Stimulated activated memory B cell treated with anti-CD40 and anti-IgM and Interleukin-4, amounts not matched to agents 10 μg/mL and 1 μg/mL and 100 μg/mL, for 72 hours (primary cell): ENCODE results near the gene NPFFR1.
A peak's percentile ranks its signal among the peaks of the same experiment; 100 is the strongest.
"Not testable (repeated sequence)": the region's sequence is repeated elsewhere in the genome, so short reads cannot be mapped to it uniquely, and the experiment has no call there.

Source experiments
- ATAC-seq: fragments of 150-1000 bp; cut with Tn5 transposase; 2 replicates; pipeline ENCODE4 v1.10.0; 2021
- H3K27ac Mint-ChIP-seq: one replicate; pipeline ENCODE4 v1.8.0; 2022; ENCODE audit warnings: mild to moderate bottlenecking, mixed read lengths
- H3K27me3 Mint-ChIP-seq: one replicate; pipeline ENCODE4 v1.8.0; 2022; ENCODE audit warnings: mixed read lengths
- H3K36me3 Mint-ChIP-seq: one replicate; pipeline ENCODE4 v1.8.0; 2022; ENCODE audit warnings: mixed read lengths
- H3K4me1 Mint-ChIP-seq: one replicate; pipeline ENCODE4 v1.8.0; 2022; ENCODE audit warnings: mixed read lengths
- H3K4me3 Mint-ChIP-seq: one replicate; pipeline ENCODE4 v1.8.0; 2022; ENCODE audit warnings: mild to moderate bottlenecking, moderate library complexity, mixed read lengths
- H3K9me3 Mint-ChIP-seq: one replicate; pipeline ENCODE4 v1.8.0; 2022; ENCODE audit warnings: mixed read lengths

Gene NPFFR1

DNA sequence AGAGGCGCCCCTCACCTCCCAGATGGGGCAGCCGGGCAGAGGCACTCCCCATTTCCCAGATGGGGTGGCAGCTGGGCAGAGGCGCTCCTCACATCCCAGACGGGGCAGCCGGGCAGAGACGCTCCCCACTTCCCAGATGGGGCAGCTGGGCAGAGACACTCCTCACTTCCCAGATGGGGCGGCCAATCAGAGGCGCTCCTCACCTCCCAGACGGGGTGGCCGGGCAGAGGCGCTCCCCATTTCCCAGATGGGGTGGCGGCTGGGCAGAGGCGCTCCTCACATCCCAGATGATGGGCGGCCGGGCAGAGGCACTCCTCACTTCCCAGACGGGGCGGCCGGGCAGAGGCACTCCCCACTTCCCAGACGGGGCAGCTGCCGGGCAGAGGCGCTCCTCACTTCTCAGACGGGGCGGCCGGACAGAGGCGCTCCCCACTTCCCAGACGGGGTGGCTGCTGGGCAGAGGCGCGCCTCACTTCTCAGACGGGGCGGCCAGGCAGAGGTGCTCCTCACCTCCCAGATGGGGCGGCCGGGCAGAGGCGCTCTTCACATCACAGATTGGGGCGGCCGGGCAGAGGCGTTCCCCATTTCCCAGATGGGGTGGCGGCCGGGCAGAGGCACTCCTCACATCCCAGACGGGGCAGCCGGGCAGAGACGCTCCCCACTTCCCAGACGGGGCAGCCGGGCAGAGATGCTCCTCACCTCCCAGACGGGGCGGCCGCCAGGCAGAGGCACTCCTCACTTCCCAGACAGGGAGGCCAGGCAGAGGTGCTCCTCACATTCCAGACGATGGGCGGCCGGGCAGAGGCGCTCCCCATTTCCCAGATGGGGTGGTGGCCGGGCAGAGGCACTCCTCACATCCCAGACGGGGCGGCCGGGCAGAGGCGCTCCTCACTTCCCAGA, 44.5 kb downstream of the NPFFR1 start:
- H3K9me3 Mint-ChIP-seq, ATAC-seq, H3K27ac Mint-ChIP-seq, H3K4me3 Mint-ChIP-seq, H3K36me3 Mint-ChIP-seq, H3K4me1 Mint-ChIP-seq, H3K27me3 Mint-ChIP-seq: not testable (repeated sequence)

DNA sequence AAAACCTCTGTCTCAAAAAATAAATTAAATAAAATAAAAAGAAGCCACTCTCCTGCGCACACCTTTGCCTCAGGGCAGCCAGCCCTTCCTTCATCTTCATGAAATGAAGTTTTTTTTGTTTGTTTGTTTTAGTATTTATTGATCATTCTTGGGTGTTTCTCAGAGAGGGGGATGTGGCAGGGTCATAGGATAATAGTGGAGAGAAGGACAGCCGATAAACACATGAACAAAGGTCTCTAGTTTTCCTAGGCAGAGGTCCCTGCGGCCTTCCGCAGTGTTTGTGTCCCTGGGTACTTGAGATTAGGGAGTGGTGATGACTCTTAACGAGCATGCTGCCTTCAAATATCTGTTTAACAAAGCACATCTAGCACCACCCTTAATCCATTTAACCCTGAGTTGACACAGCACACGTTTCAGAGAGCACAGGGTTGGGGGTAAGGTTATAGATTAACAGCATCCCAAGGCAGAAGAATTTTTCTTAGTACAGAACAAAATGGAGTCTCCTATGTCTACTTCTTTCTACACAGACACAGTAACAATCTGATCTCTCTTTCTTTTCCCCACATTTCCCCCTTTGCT, 45.8 kb downstream of the NPFFR1 start:
- not testable (repeated sequence) for H3K27me3 Mint-ChIP-seq, ATAC-seq, H3K4me3 Mint-ChIP-seq, H3K27ac Mint-ChIP-seq, H3K36me3 Mint-ChIP-seq, H3K4me1 Mint-ChIP-seq, H3K9me3 Mint-ChIP-seq

DNA sequence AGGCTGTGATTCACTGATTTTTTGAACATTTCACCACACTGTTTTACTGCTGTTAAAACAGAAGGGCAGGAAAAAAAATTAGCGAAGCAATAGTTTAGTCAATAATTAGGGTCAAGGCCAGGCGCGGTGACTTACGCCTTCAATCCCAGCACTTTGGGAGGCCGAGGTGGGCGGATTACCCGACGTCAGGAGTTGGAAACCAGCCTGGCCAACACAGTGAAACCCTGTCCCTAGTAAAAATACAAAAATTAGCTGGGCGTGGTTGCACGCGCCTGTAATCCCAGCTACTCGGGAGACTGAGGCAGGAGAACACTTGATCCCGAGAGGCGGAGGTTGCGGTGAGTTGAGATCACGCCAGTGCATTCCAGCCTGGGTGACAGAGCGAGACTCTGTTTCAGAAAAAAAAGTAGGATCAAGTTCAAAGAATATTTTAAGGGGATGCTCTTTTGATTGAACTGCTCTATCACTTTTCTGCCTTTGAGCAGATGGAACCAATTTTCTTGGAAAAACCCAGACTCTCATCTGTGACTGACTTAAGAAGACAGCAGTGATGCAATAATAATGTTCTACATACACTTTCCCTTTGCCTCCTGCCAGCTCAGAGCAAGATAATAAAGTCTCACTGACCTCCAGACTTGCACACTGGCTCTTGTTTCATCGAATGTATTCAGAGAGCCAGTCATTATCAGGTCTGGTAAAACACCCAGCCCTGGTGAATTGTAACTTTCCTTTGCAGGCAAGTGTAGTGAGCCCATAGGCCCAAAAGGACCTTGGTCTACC, 48.9 kb downstream of the NPFFR1 start:
- H3K4me3 Mint-ChIP-seq, result no peak overlapping the region

DNA sequence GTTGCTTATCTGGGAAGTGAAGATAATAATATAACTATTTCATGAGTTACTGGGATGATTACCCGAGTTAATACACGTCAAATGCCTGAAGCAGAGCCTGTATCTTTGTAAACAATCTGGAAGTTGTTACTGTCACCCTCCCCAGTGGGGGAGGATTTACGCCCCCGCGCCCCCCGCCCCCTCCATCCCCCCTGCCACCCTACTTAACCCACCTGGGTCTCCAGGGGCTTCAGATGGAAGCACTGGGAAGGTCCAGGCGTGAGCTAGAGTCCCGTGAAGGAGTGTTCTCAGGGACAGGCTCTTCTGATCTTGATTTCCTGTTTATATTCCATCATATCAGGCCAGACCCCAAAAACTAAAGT, 49.9 kb downstream of the NPFFR1 start:
- Mint-ChIP-seq H3K36me3 (peaks cover 9% of the 10 kb centered on the region), H3K4me3 (peak overlapping the region; percentile 73), H3K27me3 (no peaks in the 10 kb centered on the region), H3K27ac (peak overlapping the region; percentile 85), H3K9me3 (no peaks in the 10 kb centered on the region), H3K4me1 (peaks cover 7% of the 10 kb centered on the region)
- ATAC-seq, result no peak

More for the DNA sequence above, 48.9 kb downstream of the NPFFR1 start:
- no peaks in the 10 kb centered on the region for H3K27me3 Mint-ChIP-seq
- no peaks in the 10 kb centered on the region for H3K9me3 Mint-ChIP-seq
- H3K4me1 Mint-ChIP-seq, result peaks cover 7% of the 10 kb centered on the region
- H3K27ac Mint-ChIP-seq, result no peak overlapping the region
- H3K36me3 Mint-ChIP-seq, result peaks cover 2% of the 10 kb centered on the region
- ATAC-seq, result no peak

DNA sequence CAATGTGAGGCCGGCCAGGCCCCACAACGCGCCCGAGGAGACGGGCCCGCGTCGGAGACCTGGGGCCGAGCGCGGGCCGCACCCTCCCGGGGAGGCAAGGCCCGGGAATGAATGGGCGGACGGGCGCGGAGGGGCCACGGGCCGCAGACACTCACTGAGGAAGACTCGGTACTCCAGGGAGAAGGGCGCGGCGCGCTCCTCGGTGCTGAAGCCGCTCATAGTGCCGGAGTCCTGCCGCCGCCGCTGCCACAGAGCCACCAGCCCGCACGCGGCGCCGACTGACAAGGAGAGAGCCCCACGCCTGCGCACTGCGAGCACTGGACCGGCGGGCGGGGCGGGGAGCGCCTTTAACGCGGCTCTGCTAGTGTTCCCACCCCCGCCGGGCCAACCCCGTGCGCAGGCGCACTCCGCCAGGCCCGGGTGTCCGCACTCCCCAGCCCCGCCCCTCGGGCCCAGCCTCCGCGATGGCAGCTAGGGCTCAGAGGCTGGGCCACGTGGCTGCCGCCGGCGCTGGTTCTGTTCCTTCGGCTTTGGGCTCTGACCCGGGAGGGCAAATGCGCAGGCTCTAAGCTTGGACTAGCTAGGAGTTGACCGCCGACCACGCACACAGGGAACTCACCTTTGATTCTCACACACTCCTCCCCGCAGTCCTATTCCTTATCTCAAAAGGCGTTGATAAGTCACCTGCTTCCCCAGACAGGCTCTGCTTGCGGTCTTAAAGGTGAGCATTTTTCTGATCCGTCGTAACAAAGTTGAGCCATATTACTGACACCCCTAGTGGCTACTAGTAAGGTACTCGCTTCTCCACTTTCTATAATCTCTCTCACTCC, 50.5 kb downstream of the NPFFR1 start, which contains the start of gene PPA1:
Gene PPA1, minus strand, starts transcription at position 321 of the 830 bp plus-strand sequence. Its CDS starts 102 bp downstream, at position 219.
- Mint-ChIP-seq H3K4me1 (peaks cover 7% of the 10 kb centered on the region), H3K9me3 (no peaks in the 10 kb centered on the region), H3K4me3 (peak within 1 kb of the TSS; percentile 73), H3K27me3 (no peaks in the 10 kb centered on the region), H3K36me3 (peaks cover 9% of the 10 kb centered on the region), H3K27ac (peak within 1 kb of the TSS; percentile 85)
- peak; percentile 99 for ATAC-seq

DNA sequence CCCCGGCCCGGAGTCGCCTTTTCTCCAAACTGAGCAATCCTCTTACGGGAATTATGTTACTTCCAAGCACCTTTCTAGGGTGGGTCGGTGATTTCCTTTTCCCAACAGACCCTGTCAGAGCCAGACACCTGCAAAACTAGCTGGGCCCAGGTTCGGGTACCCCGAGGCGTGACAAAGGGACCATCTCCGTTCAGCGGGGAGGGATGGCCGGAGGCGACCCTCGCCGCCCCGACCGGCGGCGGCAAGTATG, 51.0 kb downstream of the NPFFR1 start:
- Mint-ChIP-seq H3K27me3 (no peaks in the 10 kb centered on the region), H3K4me1 (peaks cover 7% of the 10 kb centered on the region), H3K9me3 (no peaks in the 10 kb centered on the region), H3K27ac (peak overlapping the region; percentile 85), H3K4me3 (peak overlapping the region; percentile 73), H3K36me3 (peaks cover 9% of the 10 kb centered on the region)
- no peak for ATAC-seq

DNA sequence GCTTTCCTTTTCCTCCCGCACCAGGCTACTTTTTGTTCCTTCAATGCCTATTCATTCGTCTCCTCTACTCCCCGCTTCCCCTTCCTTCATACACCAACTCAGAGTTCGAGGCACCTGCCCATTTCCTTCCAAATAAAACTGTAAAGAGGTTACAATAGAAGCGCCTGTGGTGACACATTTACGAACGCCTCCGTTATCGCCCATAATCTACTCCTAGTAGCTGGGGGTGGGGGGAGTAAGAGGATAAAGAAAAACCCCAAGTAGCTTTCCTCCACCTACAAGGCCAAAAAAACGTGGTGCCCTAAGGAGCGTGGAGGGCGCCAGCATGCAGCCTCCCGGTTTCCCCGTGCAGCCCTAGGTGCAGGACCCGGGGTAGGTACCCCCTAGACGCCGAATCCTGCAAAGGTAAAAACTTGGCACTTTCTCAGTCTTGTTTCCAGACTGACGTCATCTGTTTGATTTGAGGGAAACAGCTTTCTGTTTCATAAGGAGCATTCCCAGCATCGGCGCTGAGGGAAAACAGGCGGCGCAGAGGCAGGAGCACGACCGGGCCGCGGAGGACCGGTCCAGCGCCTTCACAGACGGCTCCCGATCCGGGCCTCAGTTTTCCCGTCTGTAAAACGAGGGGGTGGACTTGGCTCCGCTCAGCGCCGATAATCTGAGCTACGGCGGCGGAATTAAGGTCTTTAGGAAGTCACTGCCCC, 51.5 kb downstream of the NPFFR1 start:
- peak overlapping the region; percentile 85 for H3K27ac Mint-ChIP-seq
- H3K4me1 Mint-ChIP-seq, result peaks cover 7% of the 10 kb centered on the region
- peaks cover 9% of the 10 kb centered on the region for H3K36me3 Mint-ChIP-seq
- peak overlapping the region; percentile 73 for H3K4me3 Mint-ChIP-seq
- H3K27me3 Mint-ChIP-seq, result no peaks in the 10 kb centered on the region
- no peak for ATAC-seq
- H3K9me3 Mint-ChIP-seq, result no peaks in the 10 kb centered on the region

DNA sequence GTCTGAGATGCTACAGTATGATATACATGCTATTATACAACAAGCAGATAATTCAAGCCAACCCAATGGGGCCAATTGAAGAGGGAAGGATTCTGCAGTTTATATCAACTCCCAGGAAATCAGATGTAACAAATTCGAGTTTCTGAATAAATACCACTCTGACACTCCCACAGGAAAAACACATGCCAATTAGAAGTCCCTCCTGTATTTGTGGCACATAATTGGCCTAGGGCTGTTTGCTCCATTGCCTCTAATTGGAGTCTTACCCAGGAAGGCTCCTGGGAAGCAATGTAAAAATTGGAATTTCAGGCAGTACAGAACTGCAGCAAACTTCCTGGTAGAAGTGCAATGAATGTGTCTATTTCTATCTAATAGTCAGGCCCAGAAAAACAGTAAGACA, 55.3 kb downstream of the NPFFR1 start:
- Mint-ChIP-seq H3K27me3 (no peaks in the 10 kb centered on the region), H3K36me3 (peaks cover 19% of the 10 kb centered on the region), H3K27ac (no peak overlapping the region), H3K9me3 (no peaks in the 10 kb centered on the region), H3K4me1 (peaks cover 15% of the 10 kb centered on the region), H3K4me3 (no peak overlapping the region)
- no peak for ATAC-seq

DNA sequence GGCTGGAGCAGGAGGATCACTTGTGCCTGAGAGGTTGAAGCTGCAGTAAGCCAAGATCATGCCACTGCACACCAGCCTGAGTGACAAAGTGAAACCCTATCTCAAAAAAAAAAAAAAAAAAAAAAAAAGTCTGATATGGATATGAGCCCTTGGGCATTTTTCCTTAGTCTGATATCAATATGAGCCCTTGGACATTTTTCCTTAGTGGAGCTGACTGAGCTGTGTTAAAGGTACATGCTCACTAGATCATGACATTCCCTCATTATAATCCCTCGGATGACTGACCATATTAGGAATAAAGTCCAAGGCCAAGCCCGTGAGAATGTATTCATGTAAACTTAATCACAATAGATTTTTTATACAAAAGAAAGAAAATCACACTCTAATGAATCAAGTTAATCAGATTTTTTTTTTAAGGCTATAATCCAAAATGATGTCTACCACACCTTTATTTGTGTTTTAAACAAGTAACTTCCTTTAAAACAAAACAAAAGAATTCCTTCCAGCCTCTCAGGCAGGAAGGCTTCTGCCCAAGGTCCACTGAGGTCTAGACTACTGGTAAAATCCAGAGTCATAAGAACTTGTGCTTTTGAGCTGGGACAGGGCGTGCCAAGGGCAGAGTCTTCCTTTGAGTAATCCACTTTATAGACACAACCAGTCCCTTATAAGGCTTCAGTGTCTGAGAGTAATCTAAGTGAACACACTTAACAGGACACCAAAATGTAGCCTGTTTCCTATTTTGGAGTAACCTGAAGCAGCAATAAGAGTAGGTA, 56.1 kb downstream of the NPFFR1 start:
- H3K36me3 Mint-ChIP-seq, result peaks cover 25% of the 10 kb centered on the region
- peaks cover 19% of the 10 kb centered on the region for H3K4me1 Mint-ChIP-seq

DNA sequence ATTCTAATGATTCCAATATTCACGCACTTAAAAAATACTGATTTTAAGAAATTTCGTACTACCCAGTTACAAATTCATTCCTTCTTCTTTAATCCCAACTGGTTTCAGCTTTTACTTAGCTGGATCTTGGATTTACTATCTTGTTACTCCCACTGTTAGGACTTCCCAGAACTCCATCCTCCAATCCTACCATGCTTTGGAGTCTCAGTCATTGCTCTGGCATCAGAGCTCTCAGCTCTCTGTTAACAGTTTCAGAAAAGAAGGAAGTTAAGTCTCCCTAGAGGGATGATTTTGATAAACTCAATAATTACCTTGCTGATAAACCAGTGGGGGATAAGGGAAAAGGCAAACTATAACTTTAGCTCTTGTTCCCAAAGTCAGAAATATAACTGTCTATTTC, 60.1 kb downstream of the NPFFR1 start:
- Mint-ChIP-seq H3K4me1 (peaks cover 24% of the 10 kb centered on the region), H3K36me3 (peaks cover 23% of the 10 kb centered on the region), H3K27ac (no peak overlapping the region), H3K9me3 (no peaks in the 10 kb centered on the region), H3K4me3 (no peak overlapping the region), H3K27me3 (no peaks in the 10 kb centered on the region)
- no peak for ATAC-seq

More for the DNA sequence above, 56.1 kb downstream of the NPFFR1 start:
- no peak overlapping the region for H3K4me3 Mint-ChIP-seq
- ATAC-seq, result no peak
- H3K9me3 Mint-ChIP-seq, result no peaks in the 10 kb centered on the region
- no peak overlapping the region for H3K27ac Mint-ChIP-seq
- H3K27me3 Mint-ChIP-seq, result no peaks in the 10 kb centered on the region

DNA sequence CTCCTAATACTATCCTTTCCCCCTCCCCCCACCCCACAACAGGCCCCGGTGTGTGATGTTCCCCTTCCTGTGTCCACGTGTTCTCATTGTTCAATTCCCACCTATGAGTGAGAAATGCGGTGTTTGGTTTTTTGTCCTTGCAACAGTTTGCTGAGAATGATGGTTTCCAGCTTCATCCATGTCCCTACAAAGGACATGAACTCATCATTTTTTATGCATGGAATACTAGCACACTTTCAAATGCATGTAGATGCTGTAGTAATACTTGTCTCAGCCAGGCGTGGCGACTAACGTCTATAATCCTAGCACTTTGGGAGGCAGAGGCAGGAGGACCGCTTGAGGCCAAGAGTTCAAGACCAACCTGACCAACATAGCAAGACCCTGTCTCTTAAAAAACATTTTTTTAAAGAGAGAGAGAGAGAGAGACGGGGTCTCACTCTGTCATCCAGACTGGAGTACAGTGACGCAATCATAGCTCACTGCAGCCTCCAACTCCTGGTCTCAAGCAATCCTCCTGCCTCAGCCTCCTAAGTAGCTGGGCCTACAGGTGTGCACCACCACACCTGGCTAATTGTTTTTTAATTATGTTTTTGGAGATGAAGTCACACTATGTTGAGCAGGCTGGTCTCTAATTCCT, 60.9 kb downstream of the NPFFR1 start:
- Mint-ChIP-seq H3K36me3 (peaks cover 30% of the 10 kb centered on the region), H3K27ac (peak overlapping the region; percentile 55), H3K4me1 (peaks cover 24% of the 10 kb centered on the region)
- not testable (repeated sequence) for H3K9me3 Mint-ChIP-seq, ATAC-seq, H3K4me3 Mint-ChIP-seq, H3K27me3 Mint-ChIP-seq

DNA sequence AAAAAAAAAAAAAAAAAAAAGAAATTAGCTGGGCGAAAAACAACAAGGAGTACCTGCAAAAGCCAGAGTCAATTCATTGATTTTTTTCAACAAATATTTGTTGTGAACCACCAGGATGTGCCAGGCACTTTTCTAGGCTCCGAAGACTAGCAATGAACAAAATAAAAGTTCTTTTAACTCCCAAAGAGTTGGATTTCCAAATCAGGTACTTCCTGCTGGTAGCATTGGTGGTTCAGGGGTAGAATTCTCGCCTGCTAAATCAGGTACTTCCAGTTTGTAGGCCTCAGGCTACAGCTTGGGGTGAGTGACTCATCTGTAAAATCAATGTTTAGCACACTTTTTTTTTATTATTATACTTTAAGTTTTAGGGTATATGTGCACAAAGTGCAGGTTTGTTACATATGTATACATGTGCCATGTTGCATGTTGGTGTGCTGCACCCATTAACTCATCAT, 61.4 kb downstream of the NPFFR1 start:
- H3K27ac Mint-ChIP-seq, result no peak overlapping the region
- H3K9me3 Mint-ChIP-seq, result no peaks in the 10 kb centered on the region
- H3K27me3 Mint-ChIP-seq, result no peaks in the 10 kb centered on the region
- H3K4me3 Mint-ChIP-seq, result no peak overlapping the region
- H3K36me3 Mint-ChIP-seq, result peaks cover 30% of the 10 kb centered on the region
- no peak for ATAC-seq
- H3K4me1 Mint-ChIP-seq, result peaks cover 24% of the 10 kb centered on the region

DNA sequence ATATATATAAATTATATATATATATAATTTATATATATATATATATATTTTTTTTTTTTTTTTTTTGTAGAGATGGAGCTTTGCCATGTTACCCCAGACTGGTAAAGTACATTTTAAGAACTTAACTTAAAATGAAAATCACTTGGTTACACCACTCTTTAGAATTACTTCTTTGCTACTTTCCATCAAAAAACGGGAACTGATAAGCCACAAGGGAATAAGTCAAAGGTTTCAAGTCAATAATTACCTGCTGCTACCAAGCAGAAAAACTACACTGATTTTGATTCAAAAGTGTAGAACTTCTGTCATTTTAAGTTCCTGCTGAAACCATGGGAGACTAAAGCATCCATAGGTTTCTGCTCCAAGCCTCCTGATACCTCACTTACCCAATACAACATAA, 62.8 kb downstream of the NPFFR1 start:
- Mint-ChIP-seq H3K27ac (peak overlapping the region; percentile 50), H3K27me3 (no peaks in the 10 kb centered on the region), H3K36me3 (peaks cover 30% of the 10 kb centered on the region), H3K4me3 (no peak overlapping the region), H3K4me1 (peaks cover 21% of the 10 kb centered on the region), H3K9me3 (no peaks in the 10 kb centered on the region)
- no peak for ATAC-seq
